ENCODE results near the gene SH3GLB2.

DNA sequence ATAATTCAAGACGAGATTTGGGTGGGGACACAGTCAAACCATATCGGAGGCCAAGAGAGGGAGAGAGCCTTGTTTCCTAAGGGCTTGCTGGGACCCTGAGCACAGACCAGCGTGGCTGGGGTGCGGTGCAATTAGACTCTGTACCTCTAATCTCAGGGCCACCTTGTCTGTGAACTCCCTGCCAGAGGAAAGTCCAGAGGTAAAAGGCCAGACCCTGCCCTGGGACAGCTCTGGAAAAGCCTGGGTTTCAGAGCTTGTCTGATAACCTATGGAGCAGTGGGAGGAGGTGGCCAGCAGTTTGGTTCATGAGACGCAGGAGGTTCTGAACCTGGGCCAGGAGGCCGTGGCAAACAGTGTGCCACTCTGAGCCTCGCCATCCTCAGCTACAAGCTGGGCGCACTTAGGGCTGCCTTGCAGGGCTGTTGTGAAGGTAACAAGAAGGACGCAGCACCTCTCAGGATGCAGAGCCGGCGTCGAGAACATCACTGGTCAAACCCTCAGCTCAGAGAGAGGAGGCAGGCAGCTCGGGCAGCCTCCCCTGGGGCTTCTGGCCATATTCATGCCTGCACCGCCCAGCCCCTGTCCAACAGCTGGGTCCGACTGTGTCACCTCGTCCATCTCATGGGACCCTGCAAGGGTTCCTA, 48.0 kb upstream of the SH3GLB2 start:
- TF ChIP-seq, protein P1, sequence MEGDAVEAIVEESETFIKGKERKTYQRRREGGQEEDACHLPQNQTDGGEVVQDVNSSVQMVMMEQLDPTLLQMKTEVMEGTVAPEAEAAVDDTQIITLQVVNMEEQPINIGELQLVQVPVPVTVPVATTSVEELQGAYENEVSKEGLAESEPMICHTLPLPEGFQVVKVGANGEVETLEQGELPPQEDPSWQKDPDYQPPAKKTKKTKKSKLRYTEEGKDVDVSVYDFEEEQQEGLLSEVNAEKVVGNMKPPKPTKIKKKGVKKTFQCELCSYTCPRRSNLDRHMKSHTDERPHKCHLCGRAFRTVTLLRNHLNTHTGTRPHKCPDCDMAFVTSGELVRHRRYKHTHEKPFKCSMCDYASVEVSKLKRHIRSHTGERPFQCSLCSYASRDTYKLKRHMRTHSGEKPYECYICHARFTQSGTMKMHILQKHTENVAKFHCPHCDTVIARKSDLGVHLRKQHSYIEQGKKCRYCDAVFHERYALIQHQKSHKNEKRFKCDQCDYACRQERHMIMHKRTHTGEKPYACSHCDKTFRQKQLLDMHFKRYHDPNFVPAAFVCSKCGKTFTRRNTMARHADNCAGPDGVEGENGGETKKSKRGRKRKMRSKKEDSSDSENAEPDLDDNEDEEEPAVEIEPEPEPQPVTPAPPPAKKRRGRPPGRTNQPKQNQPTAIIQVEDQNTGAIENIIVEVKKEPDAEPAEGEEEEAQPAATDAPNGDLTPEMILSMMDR (conservative IDR thresholded peaks at IDR 0.05; ENCODE audit: low read depth, low read length), result no peak
- no peak for TF ChIP-seq EZH2 (IDR thresholded peaks at IDR 0.05; ENCODE audit: borderline replicate concordance, low read depth, low read length, poor library complexity, severe bottlenecking)
